Ramos (cell line): ENCODE data around the gene AMBRA1.

ENCODE experiments used
- in situ Hi-C: fragments of 300-500 bp; cut with MboI; formaldehyde crosslinking; loops from one replicate; pipeline ENCODE4 v1.14.3; 2022; ENCODE audit warnings: low sequenced_read_pairs; ENCODE audit not compliant: unreplicated experiment

Gene AMBRA1

DNA sequence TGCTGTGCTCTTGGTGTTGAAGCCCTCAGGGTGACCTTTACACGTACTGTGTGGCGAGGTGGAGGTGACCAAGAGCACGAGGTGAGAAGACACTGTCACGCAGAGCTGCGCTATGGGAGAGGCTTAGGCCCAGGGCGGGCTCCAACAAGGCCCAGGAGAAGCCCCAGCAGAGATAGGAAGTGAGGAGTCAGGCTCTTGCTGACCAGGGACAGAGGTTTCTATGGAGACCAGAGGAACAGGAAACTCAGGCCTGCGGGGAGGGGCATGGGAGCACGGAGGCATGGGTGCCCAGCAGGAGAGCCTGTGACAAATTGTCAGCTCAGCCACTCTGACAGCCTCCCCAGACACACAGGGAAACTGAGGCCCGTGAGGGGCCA is 230.8 kb downstream of the AMBRA1 start:
- in situ Hi-C loops = no loop called here

DNA sequence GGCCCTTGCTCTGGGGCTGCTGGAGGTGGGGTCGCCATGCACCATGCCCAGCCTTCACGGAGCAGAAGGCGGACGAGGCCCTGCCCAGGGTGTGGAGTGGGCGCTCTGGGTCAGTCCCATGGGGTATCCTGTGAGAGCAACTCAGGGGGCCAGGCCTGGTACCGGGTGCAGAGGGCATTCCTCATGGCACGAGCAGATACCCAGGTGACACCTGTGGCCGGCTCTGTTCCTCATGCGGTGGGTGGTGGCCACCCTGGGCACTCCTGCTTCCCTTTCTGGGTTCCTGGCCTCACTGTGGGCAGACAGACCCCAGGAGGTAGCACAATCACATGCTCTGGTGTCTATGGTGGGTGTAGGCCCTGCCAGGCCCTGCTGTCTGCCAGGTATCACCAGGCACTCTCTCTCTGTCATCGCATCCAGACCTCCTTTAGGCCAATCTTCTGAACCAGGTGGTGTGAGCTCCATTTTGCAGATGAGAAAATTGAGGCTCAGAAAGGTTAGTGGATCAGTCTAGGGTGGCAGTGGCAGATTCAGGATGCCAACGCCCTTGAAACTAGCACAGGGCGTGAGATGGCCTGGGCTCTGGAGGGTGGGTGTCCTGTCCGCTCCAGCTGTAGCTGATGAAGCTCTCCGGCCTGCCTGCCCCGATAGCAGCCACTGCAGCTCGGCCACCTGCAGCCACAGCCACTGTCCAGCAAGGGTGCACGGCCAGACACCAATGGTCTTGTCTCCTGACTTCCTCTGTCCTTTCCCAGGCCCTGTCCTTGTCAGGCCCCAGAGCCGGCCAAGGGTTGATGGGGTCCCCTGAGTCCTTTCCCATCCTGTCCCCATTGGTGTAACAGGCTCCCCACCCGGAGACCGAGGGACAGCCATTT is 231.4 kb downstream of the AMBRA1 start:
- in situ Hi-C loops = no loop called here

GRCh38 chr11:46361283-46362155 is 232.3 kb downstream of the AMBRA1 start:
- in situ Hi-C loops = no loop called here

GRCh38 chr11:46360878-46361277 is 232.9 kb downstream of the AMBRA1 start:
- in situ Hi-C loops = no loop called here

DNA sequence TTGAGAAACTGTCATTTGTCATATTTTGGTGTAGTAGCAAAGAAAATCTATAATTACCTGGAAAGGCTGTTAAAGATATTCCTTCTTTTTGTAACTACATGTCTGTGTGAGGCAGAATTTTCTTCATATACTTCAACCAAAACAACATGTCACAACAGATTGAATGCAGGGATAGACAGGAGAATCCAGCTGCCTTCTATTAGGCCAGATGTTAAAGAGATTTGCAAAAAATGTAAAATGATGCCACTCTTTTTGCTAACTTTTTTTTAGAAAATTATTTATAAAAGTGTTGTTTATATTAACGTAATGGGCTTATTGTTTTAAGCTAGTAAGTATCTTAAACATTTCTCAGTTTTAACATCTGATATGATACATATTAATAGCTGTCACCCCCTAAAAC is 233.9 kb downstream of the AMBRA1 start:
- in situ Hi-C loops = no loop called here

DNA sequence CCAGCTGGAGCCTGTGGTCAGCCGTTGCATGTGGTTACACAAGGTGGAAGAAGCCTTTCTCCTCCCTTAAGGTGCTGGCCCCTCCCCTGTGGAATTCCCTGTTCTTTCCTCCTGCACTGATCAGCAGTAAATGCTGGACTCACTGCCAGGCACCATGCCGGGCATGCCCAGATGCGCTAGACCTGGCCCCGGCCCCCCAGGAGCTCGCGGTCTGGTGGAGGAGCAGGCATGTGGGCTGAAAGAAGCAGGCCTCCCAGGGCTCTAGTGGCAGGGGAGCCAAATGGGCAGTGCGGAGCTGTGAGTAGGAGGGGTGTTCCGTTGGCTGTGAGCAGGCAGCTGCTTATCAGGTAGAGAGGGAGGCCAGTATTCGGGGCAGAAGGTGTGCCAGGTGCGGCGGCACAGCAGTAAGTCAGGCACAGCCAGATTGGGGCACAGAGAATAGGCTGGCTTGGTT is 236.3 kb downstream of the AMBRA1 start:
- in situ Hi-C loops = no loop called here

GRCh38 chr11:46356924-46357482 is 236.8 kb downstream of the AMBRA1 start:
- in situ Hi-C loops = no loop called here

GRCh38 chr11:46353698-46354097 is 240.1 kb downstream of the AMBRA1 start:
- in situ Hi-C loops = no loop called here

GRCh38 chr11:46352063-46352841 is 241.6 kb downstream of the AMBRA1 start:
- in situ Hi-C loops = no loop called here

GRCh38 chr11:46351606-46352005 is 242.2 kb downstream of the AMBRA1 start:
- in situ Hi-C loops = no loop called here

DNA sequence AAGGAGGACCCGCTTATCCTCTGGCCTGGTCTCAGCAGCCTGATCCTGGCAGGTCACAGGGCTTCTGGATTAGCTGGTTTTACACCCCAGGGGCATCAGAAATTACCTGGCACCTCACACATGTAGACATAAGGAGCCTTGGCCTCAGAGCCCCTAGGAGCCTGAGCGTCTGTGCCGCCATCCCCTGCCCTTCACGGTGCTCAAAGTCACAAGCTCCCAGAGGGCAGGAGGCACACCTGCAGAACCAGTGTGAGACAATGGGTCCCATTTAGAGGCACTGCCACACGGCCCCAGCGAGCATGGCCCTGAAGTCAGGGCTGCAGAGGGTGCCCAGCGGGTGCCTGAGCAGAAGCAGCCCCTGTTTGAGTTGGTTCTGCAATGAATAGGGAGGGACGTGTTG is 242.7 kb downstream of the AMBRA1 start:
- in situ Hi-C loops = no loop called here

- in situ Hi-C loops = no loop called here
Measured at GRCh38 chr11:46350695-46351094, 243.1 kb downstream of the AMBRA1 start.

GRCh38 chr11:46348566-46349401 is 245.0 kb downstream of the AMBRA1 start:
- in situ Hi-C loops = no loop called here

- in situ Hi-C loops = no loop called here
Measured at GRCh38 chr11:46347637-46348311, 246.0 kb downstream of the AMBRA1 start.

DNA sequence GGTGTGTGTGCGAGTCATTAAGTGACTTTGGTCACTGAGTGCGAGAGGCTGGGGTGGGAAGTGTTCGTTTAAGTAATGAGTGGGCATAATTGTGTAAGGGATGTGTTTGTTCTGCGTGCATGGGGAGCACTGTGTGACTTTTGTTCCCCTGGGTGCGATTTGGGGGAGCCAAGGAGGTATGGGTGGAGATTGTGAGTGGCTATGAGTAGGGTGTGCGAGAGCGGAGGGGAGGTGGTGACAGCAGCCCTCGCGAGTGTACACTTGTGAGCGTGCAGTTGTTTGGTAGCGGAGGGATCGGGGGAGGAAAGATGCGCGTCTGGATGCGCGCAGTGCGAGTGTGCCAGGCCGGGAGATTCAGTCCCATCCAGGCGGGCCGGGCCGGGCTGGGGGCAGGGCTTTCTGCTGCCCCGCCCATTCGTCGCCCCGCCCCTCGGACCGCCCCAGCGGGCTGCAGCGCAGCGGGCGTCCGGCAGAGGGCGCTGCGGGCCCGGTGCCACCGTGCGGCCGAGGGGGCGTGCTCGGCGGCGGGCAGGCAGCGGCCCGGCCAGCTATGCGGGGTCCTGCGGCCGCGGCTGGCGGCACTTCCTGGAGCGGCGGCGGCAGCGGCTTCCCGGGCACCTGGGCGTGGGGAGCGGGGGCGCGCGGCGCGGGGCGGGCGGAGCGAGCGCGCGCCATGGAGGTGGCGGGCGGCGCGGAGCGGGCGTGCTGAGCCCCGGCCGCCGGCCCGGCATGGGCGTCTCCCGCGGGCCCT is 246.8 kb downstream of the AMBRA1 start, which contains the start of gene DGKZ:
TSS of gene DGKZ (plus strand) at position 578 of the 751 bp plus-strand sequence. CDS start 197 bp downstream, outside the sequence.
- in situ Hi-C loops = no loop called here
